ENCODE data around the gene TRIM10. TPM values are rescaled to one million over a fixed set of nuclear protein-coding genes. Genes with fewer than 3 reads are reported as not detected.

TRIM10 gene
- total RNA-seq, 3 donors from 2014 or later (not counting 1 experiment from before 2014, with no cell fraction given), result not detected

DNA sequence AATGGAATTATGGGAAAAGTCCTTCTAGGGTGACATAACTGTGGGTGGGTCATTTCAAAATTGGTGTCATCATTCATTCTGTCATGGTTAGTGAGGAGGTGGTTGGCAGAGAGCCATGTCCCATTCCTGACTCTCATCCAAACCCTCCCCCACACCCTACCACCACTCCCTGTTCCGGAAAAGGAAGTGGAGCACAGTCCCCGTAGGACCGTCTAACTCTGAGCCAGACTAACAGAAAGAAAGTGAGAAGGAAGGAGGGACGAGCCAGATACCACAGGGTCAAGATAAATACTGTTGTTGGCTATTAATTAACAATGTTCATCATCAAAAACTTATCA, 4.8 kb downstream of the TRIM10 start:
- ATAC-seq (no peak), DNase-seq (no peak)
- H3K4me3 ChIP-seq (ENCODE audit: low read length), result no peak overlapping the region
- no peak overlapping the region for H3K4me3 Mint-ChIP-seq
- H3K27ac ChIP-seq (ENCODE audit: low read length), result no peak overlapping the region
- H3K9me3 ChIP-seq (ENCODE audit: control insufficient read depth, insufficient read depth, low read length), result no peaks in the 10 kb centered on the region
- H3K9me3 Mint-ChIP-seq, result no peaks in the 10 kb centered on the region
- no peaks in the 10 kb centered on the region for H3K36me3 Mint-ChIP-seq
- no peak overlapping the region for H3K27ac Mint-ChIP-seq
- intact Hi-C loops (cut with micrococcal nuclease), result no loop called here
- no CpG with 5 or more reads among the region's 4 CpGs for WGBS (ENCODE audit: insufficient coverage)
- H3K4me1 Mint-ChIP-seq, result peaks cover 4 to 5% of the 10 kb centered on the region in 2 donors
- peaks cover 5% of the 10 kb centered on the region for H3K27me3 ChIP-seq (ENCODE audit: control insufficient read depth, insufficient read depth, low read length)
- H3K27me3 Mint-ChIP-seq (ENCODE audit: low read depth in 2 of 2), result peaks cover 18 to 46% of the 10 kb centered on the region in 2 donors
- no peaks in the 10 kb centered on the region for H3K4me1 ChIP-seq (ENCODE audit: control insufficient read depth, insufficient read depth, low read length)
- TF ChIP-seq, protein P1, sequence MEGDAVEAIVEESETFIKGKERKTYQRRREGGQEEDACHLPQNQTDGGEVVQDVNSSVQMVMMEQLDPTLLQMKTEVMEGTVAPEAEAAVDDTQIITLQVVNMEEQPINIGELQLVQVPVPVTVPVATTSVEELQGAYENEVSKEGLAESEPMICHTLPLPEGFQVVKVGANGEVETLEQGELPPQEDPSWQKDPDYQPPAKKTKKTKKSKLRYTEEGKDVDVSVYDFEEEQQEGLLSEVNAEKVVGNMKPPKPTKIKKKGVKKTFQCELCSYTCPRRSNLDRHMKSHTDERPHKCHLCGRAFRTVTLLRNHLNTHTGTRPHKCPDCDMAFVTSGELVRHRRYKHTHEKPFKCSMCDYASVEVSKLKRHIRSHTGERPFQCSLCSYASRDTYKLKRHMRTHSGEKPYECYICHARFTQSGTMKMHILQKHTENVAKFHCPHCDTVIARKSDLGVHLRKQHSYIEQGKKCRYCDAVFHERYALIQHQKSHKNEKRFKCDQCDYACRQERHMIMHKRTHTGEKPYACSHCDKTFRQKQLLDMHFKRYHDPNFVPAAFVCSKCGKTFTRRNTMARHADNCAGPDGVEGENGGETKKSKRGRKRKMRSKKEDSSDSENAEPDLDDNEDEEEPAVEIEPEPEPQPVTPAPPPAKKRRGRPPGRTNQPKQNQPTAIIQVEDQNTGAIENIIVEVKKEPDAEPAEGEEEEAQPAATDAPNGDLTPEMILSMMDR (IDR thresholded peaks at IDR 0.05), result no peak
- H3K36me3 ChIP-seq (ENCODE audit: control insufficient read depth, insufficient read depth, low read length), result no peaks in the 10 kb centered on the region

DNA sequence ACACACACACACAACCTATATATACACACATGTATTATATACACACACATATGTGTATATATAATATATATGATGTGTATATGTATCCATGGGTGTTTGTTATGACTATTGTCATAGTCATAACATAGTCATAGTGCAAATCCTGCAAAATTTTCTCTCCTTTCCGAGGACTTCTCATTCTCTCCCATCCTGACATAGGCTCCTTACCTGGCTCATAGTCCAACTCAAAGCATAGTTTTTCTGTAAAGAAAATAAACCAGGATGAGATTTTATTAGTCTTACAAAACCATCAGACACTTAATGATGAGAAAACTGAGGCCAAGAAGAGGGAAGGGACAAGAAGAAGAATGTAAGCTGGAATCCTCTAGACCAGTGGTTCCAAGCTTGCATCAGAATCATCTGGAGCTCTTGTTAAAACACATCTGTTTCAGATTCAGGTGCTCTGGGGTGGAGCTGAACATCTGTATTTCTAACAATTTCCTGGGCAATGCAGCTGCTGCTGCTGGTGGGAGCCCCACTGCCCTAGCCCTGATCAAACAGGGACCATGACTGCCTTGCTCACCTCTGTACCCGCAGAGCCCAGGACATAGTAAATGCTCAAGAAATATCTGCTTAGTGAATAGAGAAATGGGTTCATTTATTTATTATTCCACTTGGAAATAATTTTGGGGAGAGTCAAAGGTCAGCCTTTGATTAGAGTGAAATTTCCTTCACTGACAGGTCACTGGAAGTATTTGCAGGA, 5.3 kb downstream of the TRIM10 start:
- H3K36me3 Mint-ChIP-seq, result no peaks in the 10 kb centered on the region
- H3K27me3 Mint-ChIP-seq (ENCODE audit: low read depth in 2 of 2), result peaks cover 18 to 46% of the 10 kb centered on the region in 2 donors
- peaks cover 4 to 5% of the 10 kb centered on the region in 2 donors for H3K4me1 Mint-ChIP-seq
- Histone ChIP-seq H3K4me3 (ENCODE audit: low read length) (no peak overlapping the region), H3K4me1 (ENCODE audit: control insufficient read depth, insufficient read depth, low read length) (no peaks in the 10 kb centered on the region), H3K9me3 (ENCODE audit: control insufficient read depth, insufficient read depth, low read length) (no peaks in the 10 kb centered on the region), H3K27me3 (ENCODE audit: control insufficient read depth, insufficient read depth, low read length) (peaks cover 5% of the 10 kb centered on the region), H3K36me3 (ENCODE audit: control insufficient read depth, insufficient read depth, low read length) (no peaks in the 10 kb centered on the region), H3K27ac (ENCODE audit: low read length) (no peak overlapping the region)
- intact Hi-C loops (cut with micrococcal nuclease), result no loop called here
- H3K4me3 Mint-ChIP-seq, result no peak overlapping the region
- TF ChIP-seq, protein P1 (IDR thresholded peaks at IDR 0.05), result no peak
- no peaks in the 10 kb centered on the region for H3K9me3 Mint-ChIP-seq
- no peak for DNase-seq
- ATAC-seq, result no peak
- H3K27ac Mint-ChIP-seq, result no peak overlapping the region
- WGBS (ENCODE audit: insufficient coverage), result 94% methylated on average over 1 of the region's 2 CpGs

DNA sequence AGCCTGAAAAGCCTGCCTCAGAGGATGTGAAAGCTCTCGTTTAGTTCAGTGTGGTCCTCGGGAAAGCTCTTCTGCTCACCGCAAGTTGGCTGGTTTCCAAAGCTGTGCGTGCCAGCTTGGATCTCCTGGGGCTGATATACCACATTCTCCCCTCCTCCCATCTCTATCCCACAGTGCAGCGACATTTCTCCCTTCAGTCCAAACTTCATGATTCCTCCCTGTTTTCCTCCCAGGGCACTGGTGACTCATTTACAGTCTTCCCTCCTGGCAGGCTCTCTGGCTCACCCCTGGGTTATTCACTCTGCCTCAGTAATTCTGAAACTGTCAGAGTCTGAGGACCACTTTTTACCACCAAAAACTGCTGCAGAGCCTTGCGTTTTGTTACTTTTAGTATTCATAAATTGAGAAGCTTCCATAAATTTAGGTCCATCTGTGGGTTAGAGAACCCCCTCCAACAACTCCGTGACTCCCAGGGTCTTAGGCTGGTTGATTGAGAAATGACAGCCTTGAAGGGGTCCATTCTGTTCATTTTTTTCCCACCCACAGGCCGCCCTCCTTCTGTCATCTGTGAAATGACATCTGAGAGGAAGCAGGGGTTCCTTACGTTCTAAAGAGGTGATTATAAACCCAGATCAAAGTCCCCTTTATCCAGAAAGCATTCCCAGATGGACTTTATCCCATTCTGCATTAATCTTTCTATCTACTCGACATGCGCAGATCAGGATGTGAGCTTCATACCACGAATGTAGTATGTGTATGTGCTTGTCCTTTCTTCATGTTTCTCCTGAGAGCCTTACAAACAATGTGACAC, 6.1 kb downstream of the TRIM10 start:
- TF ChIP-seq, protein P1 (IDR thresholded peaks at IDR 0.05), result no peak
- no peak overlapping the region for H3K27ac ChIP-seq (ENCODE audit: low read length)
- peaks cover 4 to 5% of the 10 kb centered on the region in 2 donors for H3K4me1 Mint-ChIP-seq
- peaks cover 18 to 46% of the 10 kb centered on the region in 2 donors for H3K27me3 Mint-ChIP-seq (ENCODE audit: low read depth in 2 of 2)
- no peaks in the 10 kb centered on the region for H3K9me3 ChIP-seq (ENCODE audit: control insufficient read depth, insufficient read depth, low read length)
- ATAC-seq (no peak), DNase-seq (no peak)
- H3K9me3 Mint-ChIP-seq, result no peaks in the 10 kb centered on the region
- H3K4me3 ChIP-seq (ENCODE audit: low read length), result no peak overlapping the region
- no peaks in the 10 kb centered on the region for H3K36me3 Mint-ChIP-seq
- no peaks in the 10 kb centered on the region for H3K4me1 ChIP-seq (ENCODE audit: control insufficient read depth, insufficient read depth, low read length)
- H3K27me3 ChIP-seq (ENCODE audit: control insufficient read depth, insufficient read depth, low read length), result peaks cover 5% of the 10 kb centered on the region
- H3K4me3 Mint-ChIP-seq, result no peak overlapping the region
- intact Hi-C loops (cut with micrococcal nuclease), result no loop called here
- no peak overlapping the region for H3K27ac Mint-ChIP-seq
- WGBS (ENCODE audit: insufficient coverage), result 84% methylated on average over 7 of the region's 12 CpGs
- H3K36me3 ChIP-seq (ENCODE audit: control insufficient read depth, insufficient read depth, low read length), result no peaks in the 10 kb centered on the region
